HCT116 (cell line): ENCODE results near the gene SOD1. TPM values are rescaled to one million over a fixed set of nuclear protein-coding genes. Genes with fewer than 3 reads are reported as not detected.

Source experiments
- ATAC-seq: fragments of 200-7000 bp; cut with Tn5 transposase; 2 replicates; pipeline ENCODE4 v1.9.1; 2020; ENCODE audit warnings: mild to moderate bottlenecking, moderate library complexity
- BruUV-seq: library from RNA; stranded (reverse); fragments of 400-500 nt; replicated peaks from 2 replicates; lab custom pipeline; 2021; lab: Mats Ljungman, UMichigan
- CTCF ChIA-PET: fragments of 300-600 bp; sonication (Branson Sonifier 250); formaldehyde crosslinking; loops from one replicate; lab custom pipeline; 2021; ENCODE audit warnings: antibody characterized with exemption; lab: Charles Lee
- POLR2A ChIA-PET: fragments of 300-600, 350-600 bp; sonication (Branson Sonifier 250); formaldehyde crosslinking; loops from one replicate; lab custom pipeline; 2021; ENCODE audit warnings: antibody characterized with exemption; lab: Charles Lee
- RAD21 ChIA-PET, 2 experiments: fragments of 300-600 bp; sonication (Branson Sonifier 250); formaldehyde crosslinking; loops; one replicate each; lab custom pipeline; 2023; ENCODE audit warnings: low total read pairs in 2 of 2; ENCODE audit not compliant: uncharacterized antibody in 2 of 2, unreplicated experiment in 2 of 2, low non-redundant PET in 1 of 2; lab: Charles Lee
- DNase-seq: peaks from one replicate; pipeline ENCODE4 v3.0.0-alpha.2; 2010; ENCODE audit warnings: low read depth, low spot score
- H2AFZ ChIP-seq: fragments of 200-600 bp; shearing (Covaris generic), sonication (generic); 2 replicates; pipeline ENCODE4 v1.6.1; 2017; ENCODE audit warnings: low read depth, mixed run types, mixed read lengths, antibody characterized with exemption, low read length; ENCODE audit not compliant: poor library complexity, severe bottlenecking
- H3K27ac ChIP-seq: 2 replicates; pipeline ENCODE4 v1.5.1; 2012; ENCODE audit warnings: low read depth, low read length
- H3K27me3 ChIP-seq: fragments of 200-600 bp; sonication (generic); 2 replicates; pipeline ENCODE4 v1.6.1; 2016; ENCODE audit warnings: mixed run types, low read length, mixed read lengths; ENCODE audit not compliant: insufficient read depth
- H3K36me3 ChIP-seq, 2 experiments: fragments of 200-500 bp in 1 of 2; fragments of 200-600 bp in 1 of 2; sonication (Bioruptor generic) in 1 of 2; sonication (generic) in 1 of 2; 2 replicates each; pipeline versions ENCODE4 v1.5.1 to v1.6.1; 2014 to 2016; ENCODE audit warnings: low read length in 2 of 2, inconsistent platforms in 1 of 2, mixed read lengths in 1 of 2, mixed run types in 1 of 2; ENCODE audit not compliant: insufficient read depth in 2 of 2, control insufficient read depth in 1 of 2
- H3K4me1 ChIP-seq, 2 experiments: fragments of 200-600 bp in 1 of 2; sonication (generic) in 1 of 2; 2 replicates each; pipeline versions ENCODE4 v1.5.1 to v1.6.1; 2012 to 2017; ENCODE audit warnings: low read length in 2 of 2, inconsistent platforms in 1 of 2, mild to moderate bottlenecking in 1 of 2, mixed read lengths in 1 of 2, mixed run types in 1 of 2, moderate library complexity in 1 of 2; ENCODE audit not compliant: insufficient read depth in 2 of 2, control insufficient read depth in 1 of 2
- H3K4me2 ChIP-seq: fragments of 200-600 bp; sonication (generic); 2 replicates; pipeline ENCODE4 v1.6.1; 2017; ENCODE audit warnings: mixed run types, low read length, mixed read lengths
- H3K4me3 ChIP-seq, 2 experiments: fragments of 200-600 bp in 1 of 2; sonication (generic) in 1 of 2; replicated peaks in 1 of 2; 2 replicates each; pipeline ENCODE4 v1.5.1; 2011 to 2016; ENCODE audit warnings: low read length in 2 of 2, control low read depth in 1 of 2, low read depth in 1 of 2, mild to moderate bottlenecking in 1 of 2, mixed read lengths in 1 of 2, mixed run types in 1 of 2
- H3K79me2 ChIP-seq: fragments of 200-600 bp; sonication (generic); 2 replicates; pipeline ENCODE4 v1.6.1; 2017; ENCODE audit warnings: mild to moderate bottlenecking, mixed run types, low read length, moderate library complexity, mixed read lengths; ENCODE audit not compliant: insufficient read depth
- H3K9ac ChIP-seq: fragments of 200-600 bp; sonication (generic); 2 replicates; pipeline ENCODE4 v1.6.1; 2016; ENCODE audit warnings: low read length, mixed read lengths
- H3K9me2 ChIP-seq: fragments of 200-600 bp; sonication (generic), shearing (Covaris generic); 2 replicates; pipeline ENCODE4 v1.6.1; 2017; ENCODE audit warnings: mixed run types, mild to moderate bottlenecking, moderate library complexity; ENCODE audit not compliant: insufficient read depth
- H3K9me3 ChIP-seq, 2 experiments: fragments of 200-500 bp in 1 of 2; fragments of 200-600 bp in 1 of 2; sonication (Bioruptor generic) in 1 of 2; sonication (generic) in 1 of 2; 2 replicates each; pipeline ENCODE4 v1.6.1; 2014 to 2017; ENCODE audit warnings: low read length in 2 of 2, mixed read lengths in 2 of 2, inconsistent platforms in 1 of 2, low read depth in 1 of 2, mild to moderate bottlenecking in 1 of 2, mixed run types in 1 of 2, moderate library complexity in 1 of 2; ENCODE audit not compliant: control insufficient read depth in 1 of 2, insufficient read depth in 1 of 2
- H4K20me1 ChIP-seq: fragments of 200-600 bp; sonication (generic), shearing (Covaris generic); 2 replicates; pipeline ENCODE4 v1.6.1; 2017; ENCODE audit warnings: mixed run types, mild to moderate bottlenecking, moderate library complexity; ENCODE audit not compliant: insufficient read depth
- CBX3 ChIP-seq: IDR thresholded peaks from 2 replicates; pipeline ENCODE4 v1.6.1; 2012; ENCODE audit warnings: low read depth
- CEBPB ChIP-seq: IDR thresholded peaks from 2 replicates; pipeline ENCODE4 v1.6.1; 2012; ENCODE audit warnings: low read depth
- ELF1 ChIP-seq: IDR thresholded peaks from 2 replicates; pipeline ENCODE4 v1.6.1; 2012; ENCODE audit warnings: low read depth, borderline replicate concordance
- POLR2A ChIP-seq: IDR thresholded peaks from 2 replicates; pipeline ENCODE4 v1.7.0; 2011; ENCODE audit warnings: borderline replicate concordance; ENCODE audit not compliant: insufficient read depth, insufficient read length; ENCODE audit errors: extremely low read depth
- SIN3A ChIP-seq: IDR thresholded peaks from 2 replicates; pipeline ENCODE4 v1.6.1; 2012; ENCODE audit warnings: low read depth
- SP1 ChIP-seq: IDR thresholded peaks from 2 replicates; pipeline ENCODE4 v1.6.1; 2012; ENCODE audit warnings: low read depth
- TCF7L2 ChIP-seq: IDR thresholded peaks from 2 replicates; pipeline ENCODE4 v1.7.0; 2011; ENCODE audit warnings: borderline replicate concordance, inconsistent platforms; ENCODE audit not compliant: insufficient read depth, insufficient read length; ENCODE audit errors: extremely low read depth
- ZFX ChIP-seq: fragments of 450-650 bp; IDR thresholded peaks from 2 replicates; pipeline ENCODE4 v1.6.1; 2017
- intact Hi-C: fragments of 100-400 bp; cut with micrococcal nuclease; formaldehyde crosslinking; loops from 2 replicates; pipeline ENCODE4 v1.10.0; 2022
- total RNA-seq: library from RNA; stranded (reverse); gene quantifications from one replicate; pipeline ENCODE4 v1.2.1, GENCODE V29; 2021; ENCODE audit not compliant: unreplicated experiment
- TF ChIP-seq, protein P1 (sequence below), 3 experiments: fragments of 200-600 bp in 1 of 3; sonication (generic) in 1 of 3; IDR thresholded peaks in 2 of 3; conservative IDR thresholded peaks in 1 of 3; 2 replicates each; pipeline ENCODE4 v1.5.1; 2012 to 2017; ENCODE audit warnings: low read depth in 2 of 3, low read length in 2 of 3, antibody characterized with exemption in 1 of 3, borderline replicate concordance in 1 of 3, control low read depth in 1 of 3, mild to moderate bottlenecking in 1 of 3, mixed read lengths in 1 of 3, mixed run types in 1 of 3, moderate library complexity in 1 of 3; ENCODE audit not compliant: insufficient read depth in 1 of 3

Gene SOD1
- total RNA-seq, 1 experiment from 2014 or later, result 419 TPM

GRCh38 chr21:31688603-31689368 is 29.3 kb downstream of the SOD1 start:
- DNase-seq (no peak), ATAC-seq (no peak)
- Histone ChIP-seq H3K9me3 (no peaks in the 10 kb centered on the region), H3K4me1 (no peaks in the 10 kb centered on the region), H3K27me3 (no peaks in the 10 kb centered on the region), H3K79me2 (peaks cover 25% of the 10 kb centered on the region), H3K9me2 (no peaks in the 10 kb centered on the region), H3K27ac (no peak overlapping the region), H3K9ac (no peak overlapping the region), H3K4me2 (no peak overlapping the region), H4K20me1 (peaks cover 5% of the 10 kb centered on the region; the same call in 1 of the 2 replicates), H2AFZ (no peak overlapping the region), H3K4me3 (no peak overlapping the region), H3K36me3 (peaks cover 55 to 66% of the 10 kb centered on the region in 2 experiments)
- intact Hi-C loops, result no loop called here
- BruUV-seq, result no TSS peak
- RAD21 ChIA-PET, result no interaction called here
- CTCF ChIA-PET, result no interaction called here
- POLR2A ChIA-PET, result no interaction called here
- TF ChIP-seq ZFX (no peak), CBX3 (no peak), SIN3A (no peak), POLR2A (no peak), CEBPB (no peak), SP1 (no peak), ELF1 (no peak), TCF7L2 (no peak)
- TF ChIP-seq, protein P1, sequence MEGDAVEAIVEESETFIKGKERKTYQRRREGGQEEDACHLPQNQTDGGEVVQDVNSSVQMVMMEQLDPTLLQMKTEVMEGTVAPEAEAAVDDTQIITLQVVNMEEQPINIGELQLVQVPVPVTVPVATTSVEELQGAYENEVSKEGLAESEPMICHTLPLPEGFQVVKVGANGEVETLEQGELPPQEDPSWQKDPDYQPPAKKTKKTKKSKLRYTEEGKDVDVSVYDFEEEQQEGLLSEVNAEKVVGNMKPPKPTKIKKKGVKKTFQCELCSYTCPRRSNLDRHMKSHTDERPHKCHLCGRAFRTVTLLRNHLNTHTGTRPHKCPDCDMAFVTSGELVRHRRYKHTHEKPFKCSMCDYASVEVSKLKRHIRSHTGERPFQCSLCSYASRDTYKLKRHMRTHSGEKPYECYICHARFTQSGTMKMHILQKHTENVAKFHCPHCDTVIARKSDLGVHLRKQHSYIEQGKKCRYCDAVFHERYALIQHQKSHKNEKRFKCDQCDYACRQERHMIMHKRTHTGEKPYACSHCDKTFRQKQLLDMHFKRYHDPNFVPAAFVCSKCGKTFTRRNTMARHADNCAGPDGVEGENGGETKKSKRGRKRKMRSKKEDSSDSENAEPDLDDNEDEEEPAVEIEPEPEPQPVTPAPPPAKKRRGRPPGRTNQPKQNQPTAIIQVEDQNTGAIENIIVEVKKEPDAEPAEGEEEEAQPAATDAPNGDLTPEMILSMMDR (IDR thresholded peaks at IDR 0.05 in 2 of 3, conservative IDR thresholded peaks at IDR 0.05 in 1 of 3; ENCODE audit: borderline replicate concordance in 1 of 3, insufficient read depth in 1 of 3, low read depth in 2 of 3, low read length in 2 of 3), result no peak
- TF ChIP-seq, all 23 proteins: peak for 0
